Activated CD4-positive, CD25-positive, alpha-beta regulatory T cell treated with anti-CD3 and anti-CD28 coated beads, Interleukin-2, amount 50 U/mL, for 16 hours (primary cell): ENCODE data around the gene PDK2.
A peak's percentile ranks its signal among the peaks of the same experiment; 100 is the strongest.

Experiments
- DNase-seq: peaks from one replicate; pipeline ENCODE4 v3.0.0-alpha.2; 2020; ENCODE audit warnings: low read depth, low spot score

PDK2 gene

DNA sequence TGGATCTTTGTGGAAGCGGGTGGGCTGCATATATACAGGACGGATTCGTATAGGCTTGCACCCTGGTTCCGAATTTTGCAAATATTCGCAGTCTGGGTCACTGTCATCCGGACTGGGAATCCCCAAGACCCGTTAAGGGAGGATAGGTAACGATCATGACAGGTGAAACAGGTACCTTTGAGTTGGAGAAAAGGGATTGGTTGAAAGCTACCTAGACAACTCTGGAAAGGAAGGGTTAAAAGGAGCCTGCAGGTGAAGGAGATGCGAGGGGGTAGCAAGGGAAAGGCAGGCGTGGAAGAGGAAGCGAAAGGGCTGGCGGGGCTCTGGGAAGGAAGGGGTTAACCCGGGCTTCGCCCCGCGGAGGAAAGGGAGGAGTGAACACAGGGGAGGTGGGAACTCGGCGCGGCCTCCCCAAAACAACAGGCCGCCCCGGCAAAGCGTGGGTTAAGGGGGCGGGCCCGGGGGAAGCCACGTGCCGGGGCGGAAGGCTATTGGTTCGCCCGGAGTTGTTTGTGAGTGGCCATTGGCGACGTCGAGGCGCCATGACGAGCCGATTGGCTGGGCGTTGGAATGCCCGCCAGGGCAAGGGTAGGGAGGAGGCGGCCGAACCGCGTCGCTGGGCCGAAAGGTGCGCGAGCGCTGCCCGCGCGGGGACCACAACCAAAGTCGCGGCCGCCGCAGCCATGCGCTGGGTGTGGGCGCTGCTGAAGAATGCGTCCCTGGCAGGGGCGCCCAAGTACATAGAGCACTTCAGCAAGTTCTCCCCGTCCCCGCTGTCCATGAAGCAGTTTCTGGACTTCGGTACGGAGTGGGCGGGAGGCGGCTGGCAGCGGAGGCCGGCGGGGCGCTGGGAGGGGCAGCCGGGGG is at the start of gene PDK2:
Gene PDK2 (plus strand): TSS at position 599 of the 867 bp plus-strand sequence. CDS start 85 bp downstream, at position 684.
- peak; percentile 94 for DNase-seq

DNA sequence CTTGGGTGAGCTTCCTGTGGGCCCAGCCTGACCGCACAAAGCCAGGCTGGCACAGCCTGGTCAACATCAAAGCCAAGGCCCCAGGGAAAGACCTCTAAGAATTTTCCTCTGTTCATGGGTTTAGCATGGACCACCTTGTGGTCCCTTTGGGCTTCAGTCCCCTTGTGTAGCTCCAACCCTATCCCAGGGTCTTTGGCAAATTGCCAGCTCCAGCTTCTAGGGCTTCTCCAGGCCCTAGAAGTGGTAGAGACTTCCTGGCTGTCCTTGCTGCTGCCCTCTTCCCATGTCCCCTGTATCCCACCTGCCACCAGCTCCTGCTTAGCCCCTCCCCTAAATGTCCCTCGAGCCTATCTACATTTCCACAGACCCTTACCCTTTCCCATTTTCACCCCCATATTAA is 49.0 kb upstream of the PDK2 start:
- DNase-seq, result no peak

DNA sequence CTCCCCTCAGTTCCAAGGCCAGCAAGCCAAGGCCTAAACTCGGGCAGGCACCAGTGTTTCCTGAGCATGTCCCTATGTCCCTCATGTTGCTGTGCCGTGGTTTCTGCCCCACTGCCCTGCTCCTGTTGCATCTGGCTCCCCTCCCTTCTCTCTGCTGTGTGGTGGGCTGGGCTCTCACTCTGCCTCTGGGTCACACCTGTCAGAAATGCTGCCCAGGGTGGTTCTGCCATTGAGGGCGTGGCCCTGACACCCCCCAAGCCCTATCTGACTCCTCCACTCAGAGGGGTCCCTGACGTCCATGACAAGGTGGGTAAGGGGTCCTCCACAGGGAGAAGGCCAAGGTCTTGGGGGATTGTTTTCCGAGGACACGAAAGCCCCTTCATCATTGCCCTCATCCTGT is 48.5 kb upstream of the PDK2 start:
- DNase-seq, result no peak

DNA sequence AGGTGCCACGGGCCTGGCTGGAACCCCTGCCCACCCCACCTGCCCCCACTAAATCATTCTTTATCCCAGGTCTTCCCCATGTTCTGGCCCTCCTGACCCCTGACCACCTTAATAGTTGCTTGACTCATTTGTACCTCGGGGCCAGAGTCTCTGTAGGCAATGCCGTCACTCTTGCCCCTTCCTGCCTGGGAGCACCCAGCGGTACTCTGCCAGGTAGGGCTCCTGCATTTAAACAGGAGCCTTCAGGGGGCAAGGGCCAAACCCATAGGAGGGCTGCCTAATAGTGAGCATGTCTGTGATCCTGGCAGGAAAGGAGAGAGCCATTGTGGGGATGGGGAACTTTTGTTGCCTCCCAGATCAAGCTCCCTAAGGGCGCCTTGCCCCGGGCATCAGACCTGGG is 48.1 kb upstream of the PDK2 start:
- no peak for DNase-seq

DNA sequence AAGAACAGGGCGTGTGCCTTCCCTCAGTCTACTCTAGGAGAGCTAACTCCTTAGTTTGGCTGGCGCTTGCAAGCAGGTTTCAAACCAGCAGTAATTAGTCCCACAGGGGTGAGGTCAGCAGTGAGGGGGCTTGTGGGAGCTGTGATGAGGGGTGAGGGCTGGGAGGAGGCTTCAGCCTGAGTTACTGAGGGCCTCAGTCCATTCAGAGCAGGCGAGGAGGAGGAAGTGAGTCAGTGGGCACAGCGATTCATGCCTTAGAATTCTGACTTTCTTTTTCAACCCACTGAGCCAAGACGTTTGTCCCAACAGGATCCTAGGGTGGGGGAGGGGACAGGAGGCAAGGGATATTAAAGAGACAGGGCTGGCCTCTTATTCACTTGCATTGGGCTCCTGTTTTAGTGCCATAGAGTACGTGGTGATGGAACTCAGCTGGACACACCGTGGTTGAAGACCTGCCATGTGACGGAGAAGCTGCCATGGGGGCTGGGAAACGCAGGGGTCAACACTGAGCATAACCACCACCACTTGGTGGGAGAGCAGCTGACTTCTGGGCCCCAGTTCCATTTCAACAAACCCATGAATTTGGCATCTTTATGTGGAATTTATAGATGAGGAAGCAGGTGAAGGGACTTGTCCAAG is 47.5 kb upstream of the PDK2 start:
- DNase-seq, result no peak

DNA sequence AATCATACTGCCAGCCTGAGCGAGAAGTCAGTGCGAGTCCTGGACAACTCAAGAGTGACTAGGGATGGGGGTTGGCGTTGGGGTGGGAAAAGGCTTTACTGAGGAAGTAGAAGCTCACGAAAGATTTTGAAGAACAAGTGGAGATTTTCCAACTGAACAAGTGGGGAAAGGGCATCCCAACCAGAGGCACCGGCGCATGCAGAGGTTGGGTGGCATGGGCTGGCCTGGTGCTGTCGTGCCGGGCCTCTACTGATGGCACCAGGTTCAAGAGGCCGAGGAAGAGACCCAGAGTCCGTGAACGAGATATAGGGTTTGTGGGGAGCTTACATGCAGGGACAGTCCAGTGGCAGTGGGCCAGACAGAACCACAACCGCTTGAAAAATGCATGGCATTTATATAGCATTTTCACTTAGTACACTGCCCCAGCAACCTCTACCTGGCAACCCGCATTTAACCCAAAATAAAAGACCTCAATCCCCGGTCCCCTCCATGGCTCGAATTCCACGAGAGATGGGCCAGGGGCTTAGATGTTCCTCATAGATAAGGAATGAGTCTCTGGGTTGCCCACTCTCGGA is 46.9 kb upstream of the PDK2 start:
- DNase-seq, result no peak

DNA sequence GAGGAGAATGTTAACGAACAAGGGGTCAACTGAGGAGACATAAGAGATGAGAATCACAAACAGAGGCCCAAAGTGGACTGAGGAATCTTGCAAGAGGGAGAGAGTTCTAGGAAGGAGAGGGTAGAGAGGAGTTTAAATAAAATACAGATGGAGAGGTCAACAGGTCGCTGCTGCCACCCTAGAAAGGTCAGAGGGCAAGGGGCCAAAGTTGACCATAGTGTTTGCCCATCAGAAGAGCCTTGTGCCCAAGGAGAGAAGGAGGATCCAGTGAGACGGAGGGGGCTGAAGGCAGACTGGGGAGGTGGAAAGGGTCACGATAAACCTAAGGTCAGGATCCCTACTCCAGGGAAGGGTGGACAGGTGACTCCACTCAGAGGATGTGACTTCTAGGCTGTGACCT is 46.2 kb upstream of the PDK2 start:
- DNase-seq, result no peak

DNA sequence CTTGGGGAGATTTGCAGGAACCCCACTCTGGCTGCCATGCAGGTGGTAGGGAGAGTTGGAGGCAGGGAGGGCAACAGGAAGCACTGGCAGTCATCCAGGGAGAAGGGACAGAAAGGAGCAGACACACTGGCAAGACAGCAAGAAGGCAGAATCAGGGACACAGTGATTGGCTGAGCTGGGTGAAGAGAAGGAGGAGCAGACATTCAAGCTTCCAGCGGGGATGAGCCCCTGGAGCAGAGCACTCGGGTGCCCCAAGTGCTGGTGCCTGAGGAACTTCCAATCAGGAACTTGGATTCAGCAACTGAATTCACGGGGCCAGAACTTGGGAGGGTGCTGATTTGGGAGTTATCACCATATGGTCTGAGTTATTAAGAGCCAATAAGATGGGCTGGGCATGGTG is 45.5 kb upstream of the PDK2 start:
- no peak for DNase-seq

DNA sequence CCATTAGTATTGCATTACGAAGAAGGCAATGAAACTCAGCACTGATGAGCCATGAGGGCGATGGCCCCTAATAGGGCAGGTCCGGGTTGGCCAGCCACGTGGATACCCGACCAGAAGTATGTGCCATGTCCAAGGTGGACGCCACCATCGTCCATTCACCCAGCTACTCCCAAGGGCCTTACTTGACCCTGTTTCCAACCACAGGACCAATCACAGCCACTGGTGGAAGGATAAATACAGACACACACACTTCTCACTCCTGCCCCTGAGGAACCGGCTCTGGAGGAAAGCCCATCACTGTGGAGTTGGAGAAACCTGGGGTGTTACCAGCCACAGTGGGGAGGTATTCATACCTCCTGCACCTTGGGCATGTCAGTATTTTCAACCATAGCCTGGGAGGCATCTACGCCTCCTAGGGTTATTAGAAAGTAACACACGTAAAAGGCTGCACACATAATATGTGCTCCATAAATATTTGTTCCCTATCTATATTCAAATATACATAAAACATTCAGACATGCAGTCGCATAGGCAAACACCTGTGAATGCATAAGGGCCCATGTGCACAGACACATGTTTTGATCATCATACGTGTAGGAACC is 44.6 kb upstream of the PDK2 start:
- no peak for DNase-seq

DNA sequence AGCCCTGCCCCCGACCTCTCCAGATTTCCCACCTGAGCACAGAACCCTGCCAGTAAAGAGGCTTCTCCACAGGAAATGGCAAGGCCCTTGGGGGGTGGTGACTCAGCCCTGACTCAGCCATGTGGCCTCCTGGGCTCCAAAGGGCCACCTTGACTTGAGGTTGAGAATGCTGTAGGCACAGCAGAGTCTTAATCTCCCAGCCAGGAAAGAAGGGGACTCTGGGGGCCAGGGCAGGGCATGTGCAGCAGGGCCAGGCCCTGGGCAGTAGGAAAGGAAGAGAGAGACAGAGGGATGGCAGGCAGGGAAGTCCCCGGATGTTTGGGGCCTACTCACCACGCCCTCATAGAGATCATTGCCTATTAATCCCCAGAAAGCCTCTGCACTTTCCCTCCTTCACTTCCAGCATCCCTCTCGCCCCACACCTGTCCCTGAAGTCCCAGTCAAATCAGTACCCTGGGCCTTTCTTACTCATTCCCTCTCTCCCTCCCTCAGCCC is 44.0 kb upstream of the PDK2 start:
- DNase-seq, result no peak

DNA sequence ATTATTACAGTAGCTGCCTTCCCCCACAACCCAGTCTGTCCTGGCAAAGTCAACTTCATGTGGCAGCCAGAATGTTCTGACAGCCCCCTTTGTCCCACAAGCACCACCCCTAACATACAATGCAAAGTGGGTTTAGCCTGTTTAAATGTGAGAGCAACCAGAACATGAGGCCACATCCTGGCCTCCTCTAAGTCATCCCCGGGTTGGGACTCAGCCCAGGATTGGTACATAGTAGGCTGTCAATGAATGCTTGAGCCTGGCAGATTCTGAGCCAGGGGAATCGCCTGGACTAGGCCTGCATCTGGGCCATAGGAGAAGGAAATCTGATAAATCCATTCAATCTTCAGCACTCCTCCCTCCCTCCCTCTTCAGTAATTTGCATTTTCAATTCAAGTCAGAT is 43.5 kb upstream of the PDK2 start:
- no peak for DNase-seq

DNA sequence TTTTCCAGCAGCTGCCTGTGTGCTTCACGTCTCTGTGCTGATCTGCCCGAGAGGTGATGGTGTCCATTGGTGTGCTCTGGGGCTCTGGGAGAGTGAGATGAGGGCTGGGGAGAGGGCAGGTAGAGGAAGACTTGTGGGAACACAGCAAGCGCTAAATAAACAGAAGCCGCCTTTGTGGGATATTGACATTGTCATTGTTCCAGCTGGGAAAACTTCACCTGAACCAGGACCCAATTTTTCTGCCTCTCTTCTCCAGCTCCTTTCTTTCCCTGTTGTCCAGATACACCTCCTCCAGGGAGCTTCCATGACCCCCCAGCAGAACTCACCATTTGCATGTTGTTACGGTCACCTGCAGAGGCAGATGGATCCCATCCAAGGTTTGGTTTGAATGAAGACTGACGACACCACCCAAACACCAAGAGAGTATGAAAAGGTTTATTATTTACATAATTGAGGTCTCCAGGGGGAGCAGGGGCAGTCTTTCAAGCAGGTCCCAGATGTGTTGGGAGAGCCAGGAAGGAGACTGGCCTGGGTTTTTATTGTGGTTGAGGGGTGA is 42.8 kb upstream of the PDK2 start:
- DNase-seq, result no peak

DNA sequence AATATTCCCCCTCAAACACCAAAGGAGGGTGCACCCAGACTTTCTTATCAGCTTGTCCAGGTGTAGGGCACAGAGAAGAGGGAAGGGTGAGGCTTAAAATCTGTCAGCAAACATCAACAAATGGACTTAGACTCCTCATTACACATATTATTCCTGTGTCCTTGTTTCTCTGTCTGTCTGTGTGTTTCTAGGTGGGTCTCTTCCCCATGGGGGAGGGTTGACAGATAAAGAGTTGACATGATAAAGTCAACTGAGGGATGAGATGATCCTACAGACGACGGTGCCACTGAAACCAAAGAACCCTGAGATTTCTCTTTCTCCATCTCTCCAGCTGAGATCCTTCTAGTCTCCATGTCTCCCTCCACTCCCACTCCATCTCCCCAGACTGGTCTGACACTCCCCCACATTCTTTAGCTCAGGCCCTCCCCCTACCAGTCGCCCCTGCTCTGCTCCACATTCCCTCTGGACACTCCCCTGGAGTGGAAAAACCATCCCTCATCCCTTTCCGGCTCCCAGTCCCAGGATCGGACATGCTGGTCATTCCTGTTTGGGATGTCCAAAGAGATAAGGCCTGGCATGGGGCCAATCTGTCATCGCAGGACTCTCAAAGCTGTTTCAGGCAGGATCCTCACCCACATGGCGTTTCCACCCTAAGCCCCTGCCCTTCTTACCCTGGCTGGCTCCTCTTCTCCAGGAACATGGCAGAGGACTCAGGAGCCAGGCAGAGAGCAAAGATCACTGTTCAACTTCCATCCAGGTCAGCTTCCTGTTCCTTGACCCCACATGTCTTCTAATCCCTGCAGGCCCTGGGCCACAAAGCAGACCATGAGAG is 42.1 kb upstream of the PDK2 start:
- no peak for DNase-seq

DNA sequence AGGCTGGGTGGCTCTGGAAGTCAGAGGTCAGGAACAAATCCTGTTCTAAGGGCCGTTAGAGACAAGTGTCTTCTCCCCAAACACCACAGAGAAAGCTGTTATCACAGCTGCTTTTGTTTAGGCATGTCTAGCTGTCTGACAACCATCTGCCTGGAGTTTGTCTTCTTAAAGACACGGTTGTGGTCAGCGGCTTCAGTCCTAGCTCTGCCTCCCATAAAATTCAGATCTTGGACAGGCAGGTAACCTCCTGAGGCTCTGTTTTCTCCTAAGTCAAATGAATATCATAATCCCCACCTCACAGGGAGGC is 41.5 kb upstream of the PDK2 start:
- no peak for DNase-seq

DNA sequence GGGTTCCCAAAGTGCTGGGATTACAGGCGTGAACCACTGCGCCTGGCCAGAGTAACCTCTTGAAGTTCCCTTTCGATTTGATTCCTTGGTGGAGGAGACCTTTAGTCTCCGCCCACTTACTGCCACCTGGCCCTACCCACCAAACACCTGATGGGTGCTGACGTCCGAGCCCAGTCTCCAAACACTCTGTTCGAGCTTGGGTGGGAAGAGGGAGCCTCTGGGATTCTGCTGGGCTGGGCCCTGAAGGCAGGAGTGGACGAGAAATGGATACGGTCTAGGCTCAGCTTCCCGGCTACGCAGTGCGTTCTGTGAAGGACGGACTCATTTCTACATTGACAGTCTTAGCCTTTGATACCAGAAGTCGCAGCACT is 40.1 kb upstream of the PDK2 start:
- no peak for DNase-seq

DNA sequence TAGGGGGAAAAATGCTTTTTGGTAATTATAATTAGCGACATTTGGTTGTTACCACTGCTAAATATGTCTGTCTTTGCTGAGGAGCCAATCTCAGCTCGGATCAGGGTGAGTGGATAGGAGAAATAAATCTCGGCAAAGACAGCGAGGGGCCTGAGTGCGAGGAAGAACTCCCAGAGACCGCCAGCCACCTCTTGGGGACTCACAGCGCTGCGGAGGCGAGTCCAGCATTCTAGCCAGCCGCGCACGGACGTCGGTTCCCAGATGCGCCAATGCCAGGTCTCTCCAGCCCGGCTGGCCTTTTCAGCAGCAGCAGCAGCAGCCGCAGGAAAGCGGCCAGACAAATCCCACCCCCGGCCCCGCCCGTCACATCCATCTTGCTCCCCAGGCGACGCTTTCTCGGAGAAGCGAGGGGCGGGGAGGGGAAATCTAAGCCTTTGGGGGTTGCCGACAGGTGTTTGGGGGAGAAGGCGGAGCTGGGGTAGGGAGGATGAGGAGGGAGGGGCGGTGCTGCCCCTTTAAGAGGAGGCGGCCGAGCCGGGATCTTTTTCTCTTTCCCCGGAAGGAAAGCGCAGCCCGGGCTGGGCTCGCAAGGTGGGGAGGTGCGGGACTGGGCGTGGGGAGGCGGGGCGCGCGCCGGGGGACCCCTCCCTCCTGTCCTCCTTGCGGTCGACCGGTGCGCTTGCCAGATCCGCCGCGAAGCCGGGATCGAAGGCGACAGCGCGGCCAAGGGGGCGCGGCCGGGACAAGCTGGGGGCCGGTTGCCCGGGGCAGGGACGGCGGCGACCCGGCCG is 39.5 kb upstream of the PDK2 start, which contains the start of gene ITGA3:
Gene ITGA3 (plus strand): TSS at position 685 of the 791 bp plus-strand sequence. CDS start 330 bp downstream, outside the sequence.
- DNase-seq, result peak; percentile 21

DNA sequence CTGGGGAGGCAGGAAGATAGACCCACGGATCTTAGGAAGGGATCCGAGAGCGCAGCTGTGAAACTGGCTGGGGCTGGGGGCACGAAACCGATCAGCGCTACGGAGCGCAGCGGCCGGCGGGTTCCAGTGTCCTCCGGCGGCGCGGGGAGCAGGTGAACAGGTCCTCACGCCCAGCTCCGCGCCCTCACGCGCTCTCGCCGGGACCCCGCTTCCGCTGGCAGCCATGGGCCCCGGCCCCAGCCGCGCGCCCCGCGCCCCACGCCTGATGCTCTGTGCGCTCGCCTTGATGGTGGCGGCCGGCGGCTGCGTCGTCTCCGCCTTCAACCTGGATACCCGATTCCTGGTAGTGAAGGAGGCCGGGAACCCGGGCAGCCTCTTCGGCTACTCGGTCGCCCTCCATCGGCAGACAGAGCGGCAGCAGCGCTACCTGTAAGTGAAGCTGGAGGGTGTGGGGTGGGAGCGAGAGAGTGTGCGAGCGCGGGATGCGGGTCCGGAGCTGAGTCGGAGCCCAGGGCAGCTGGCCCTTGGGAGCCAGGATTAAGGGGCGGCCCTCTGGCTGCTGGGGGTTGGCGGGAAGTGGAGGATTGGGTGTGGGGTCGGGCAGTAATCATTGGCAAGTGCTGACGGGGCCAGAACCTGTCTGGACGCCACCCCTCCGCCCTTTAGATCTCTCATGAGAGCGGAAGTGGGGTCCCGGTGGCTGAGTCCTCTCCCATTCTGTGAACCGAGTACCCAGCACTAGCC is 38.8 kb upstream of the PDK2 start:
- DNase-seq, result peak; percentile 28

DNA sequence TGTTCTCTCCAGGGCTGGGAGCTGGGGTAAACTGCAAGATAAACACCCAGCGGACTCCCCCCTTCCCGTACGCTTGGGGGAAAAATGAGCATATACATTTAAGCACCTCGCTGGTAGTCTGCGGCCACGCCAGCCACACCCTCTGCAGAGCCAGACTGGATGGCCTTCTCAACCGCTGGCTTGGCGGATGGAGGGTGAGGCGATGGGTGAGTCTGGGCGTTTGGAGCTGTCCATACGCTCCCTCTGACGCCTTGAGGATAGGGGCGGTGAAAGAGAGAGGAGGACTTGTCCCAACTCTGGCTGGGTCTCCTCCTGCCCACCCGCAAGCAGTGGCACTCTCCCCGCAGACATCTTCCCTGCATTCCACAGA is 38.2 kb upstream of the PDK2 start:
- no peak for DNase-seq

DNA sequence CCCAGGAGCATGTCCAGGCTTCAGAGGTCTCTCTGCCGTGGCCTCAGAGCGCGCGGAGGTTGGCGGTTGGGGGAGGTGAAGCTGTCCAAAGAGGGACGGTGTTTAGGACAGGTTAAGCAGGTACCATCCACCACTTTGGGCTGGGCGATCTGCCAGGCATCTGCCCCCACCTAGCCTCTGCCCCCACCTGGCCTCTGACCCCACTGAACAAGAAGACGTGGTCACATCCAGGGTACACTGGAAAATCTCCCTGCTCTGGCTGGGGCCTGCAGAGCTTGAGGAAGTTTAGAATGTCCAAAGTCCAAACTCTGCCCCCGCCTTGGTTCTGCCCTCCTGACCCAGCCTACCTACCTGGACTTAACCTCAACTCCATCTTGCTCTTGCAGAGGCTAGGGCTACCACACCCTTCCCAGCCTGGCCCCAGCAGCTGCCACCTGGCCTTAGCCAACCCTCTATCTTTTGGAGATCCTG is 37.6 kb upstream of the PDK2 start:
- DNase-seq, result no peak
